Erythroblast (primary cell): ENCODE results near the gene PPP1CB.

ENCODE experiments used
- GATA1 ChIP-seq: IDR thresholded peaks from 2 replicates; pipeline ENCODE4 v1.6.1; 2011; ENCODE audit warnings: low read depth, mild to moderate bottlenecking, control low read depth, low read length, moderate library complexity
- POLR2A ChIP-seq: IDR thresholded peaks from 2 replicates; pipeline ENCODE4 v1.6.1; 2011; ENCODE audit warnings: mild to moderate bottlenecking, low read length

- TF ChIP-seq POLR2A (no peak), GATA1 (no peak)
Observed at GRCh38 chr2:28713577-28714298, 37.9 kb upstream of the PPP1CB start.
